ENCODE data around the gene CTSC. TPM values are rescaled to one million over a fixed set of nuclear protein-coding genes. Genes with fewer than 3 reads are reported as not detected.

CTSC gene
- total and polyA plus RNA-seq, 4 experiments from 2014 or later, result 57.1 to 161 (median 99.3) TPM

- Histone ChIP-seq H3K36me3 (ENCODE audit: insufficient read depth, low read length) (peaks cover 8% of the 10 kb centered on the region), H3K27me3 (ENCODE audit: insufficient read depth, low read length) (no peaks in the 10 kb centered on the region), H3K4me1 (ENCODE audit: insufficient read depth, low read length) (no peaks in the 10 kb centered on the region), H3K9me3 (ENCODE audit: control insufficient read depth in 1 of 2, low read length in 2 of 2) (no peaks in the 10 kb centered on the region), H3K4me3 (ENCODE audit: low read length in 2 of 2) (no peak overlapping the region), H3K27ac (ENCODE audit: low read depth, low read length) (no peak overlapping the region)
- Mint-ChIP-seq H3K36me3 (peaks cover 50 to 60% of the 10 kb centered on the region in 2 donors), H3K27ac (peak overlapping the region in 3 of 7 donors; percentile 43 to 53 (median 51)), H3K4me3 (no peak overlapping the region), H3K27me3 (no peaks in the 10 kb centered on the region), H3K4me1 (peaks cover 16 to 33% (median 29%) of the 10 kb centered on the region in 4 donors), H3K9me3 (no peaks in the 10 kb centered on the region)
- CTCF ChIA-PET (ENCODE audit: partially characterized antibody), result no interaction called here
- no peak for DNase-seq
- POLR2A ChIA-PET (ENCODE audit: partially characterized antibody), result no interaction called here
- intact Hi-C loops (cut with micrococcal nuclease), result no loop called here
Measured at GRCh38 chr11:88313441-88313840, 24.1 kb downstream of the CTSC start.

- intact Hi-C loops (cut with micrococcal nuclease), result no loop called here
- H3K4me3 ChIP-seq (ENCODE audit: low read length in 2 of 2), result no peak overlapping the region
- no peaks in the 10 kb centered on the region for H3K27me3 Mint-ChIP-seq
- no peak overlapping the region for H3K4me3 Mint-ChIP-seq
- no peaks in the 10 kb centered on the region for H3K27me3 ChIP-seq (ENCODE audit: insufficient read depth, low read length)
- H3K27ac Mint-ChIP-seq, result peak overlapping the region in 4 of 7 donors; percentile 0 to 92 (median 46)
- CTCF ChIA-PET (ENCODE audit: partially characterized antibody), result no interaction called here
- H3K36me3 Mint-ChIP-seq, result peaks cover 53 to 61% of the 10 kb centered on the region in 2 donors
- POLR2A ChIA-PET (ENCODE audit: partially characterized antibody), result no interaction called here
- DNase-seq, result no peak
- H3K9me3 ChIP-seq (ENCODE audit: control insufficient read depth in 1 of 2, low read length in 2 of 2), result no peaks in the 10 kb centered on the region
- peaks cover 19 to 34% (median 29%) of the 10 kb centered on the region in 4 donors for H3K4me1 Mint-ChIP-seq
- H3K4me1 ChIP-seq (ENCODE audit: insufficient read depth, low read length), result no peaks in the 10 kb centered on the region
- H3K9me3 Mint-ChIP-seq, result no peaks in the 10 kb centered on the region
- peaks cover 14% of the 10 kb centered on the region for H3K36me3 ChIP-seq (ENCODE audit: insufficient read depth, low read length)
- no peak overlapping the region for H3K27ac ChIP-seq (ENCODE audit: low read depth, low read length)
Measured at GRCh38 chr11:88312628-88313027, 24.9 kb downstream of the CTSC start.

- Histone ChIP-seq H3K27ac (ENCODE audit: low read depth, low read length) (no peak overlapping the region), H3K9me3 (ENCODE audit: control insufficient read depth in 1 of 2, low read length in 2 of 2) (no peaks in the 10 kb centered on the region), H3K36me3 (ENCODE audit: insufficient read depth, low read length) (peaks cover 14% of the 10 kb centered on the region), H3K4me1 (ENCODE audit: insufficient read depth, low read length) (no peaks in the 10 kb centered on the region), H3K27me3 (ENCODE audit: insufficient read depth, low read length) (no peaks in the 10 kb centered on the region), H3K4me3 (ENCODE audit: low read length in 2 of 2) (no peak overlapping the region)
- no peaks in the 10 kb centered on the region for H3K27me3 Mint-ChIP-seq
- ChIA-PET CTCF (ENCODE audit: partially characterized antibody) (no interaction called here), POLR2A (ENCODE audit: partially characterized antibody) (no interaction called here)
- H3K27ac Mint-ChIP-seq, result no peak overlapping the region
- DNase-seq, result no peak
- no peak overlapping the region for H3K4me3 Mint-ChIP-seq
- H3K9me3 Mint-ChIP-seq, result peaks cover 0 to 2% (median 0%) of the 10 kb centered on the region in 8 donors
- intact Hi-C loops (cut with micrococcal nuclease), result no loop called here
- H3K36me3 Mint-ChIP-seq, result peaks cover 68 to 71% of the 10 kb centered on the region in 2 donors
- H3K4me1 Mint-ChIP-seq, result peaks cover 19 to 29% (median 27%) of the 10 kb centered on the region in 4 donors
Measured at GRCh38 chr11:88310246-88310645, 27.3 kb downstream of the CTSC start.

- H3K4me1 Mint-ChIP-seq, result peaks cover 19 to 30% (median 22%) of the 10 kb centered on the region in 4 donors
- peaks cover 21% of the 10 kb centered on the region for H3K36me3 ChIP-seq (ENCODE audit: insufficient read depth, low read length)
- DNase-seq, result no peak
Measured at GRCh38 chr11:88308576-88308975, 29.0 kb downstream of the CTSC start.

GRCh38 chr11:88307749-88308425 is 29.6 kb downstream of the CTSC start:
- Mint-ChIP-seq H3K4me1 (peaks cover 19 to 35% (median 24%) of the 10 kb centered on the region in 4 donors), H3K36me3 (peaks cover 81 to 83% of the 10 kb centered on the region in 2 donors), H3K27me3 (no peaks in the 10 kb centered on the region), H3K27ac (peak overlapping the region in 2 of 7 donors; percentile 10 to 18), H3K4me3 (no peak overlapping the region), H3K9me3 (peaks cover 0 to 2% (median 0%) of the 10 kb centered on the region in 8 donors)
- H3K36me3 ChIP-seq (ENCODE audit: insufficient read depth, low read length), result peaks cover 23% of the 10 kb centered on the region
- H3K9me3 ChIP-seq (ENCODE audit: control insufficient read depth in 1 of 2, low read length in 2 of 2), result no peaks in the 10 kb centered on the region
- H3K4me3 ChIP-seq (ENCODE audit: low read length in 2 of 2), result no peak overlapping the region
- no peak overlapping the region for H3K27ac ChIP-seq (ENCODE audit: low read depth, low read length)
- intact Hi-C loops (cut with micrococcal nuclease), result no loop called here
- no peaks in the 10 kb centered on the region for H3K27me3 ChIP-seq (ENCODE audit: insufficient read depth, low read length)
- no peak for DNase-seq
- POLR2A ChIA-PET (ENCODE audit: partially characterized antibody), result interaction anchor here (0.8 to 1.1 kb wide), 2 partner anchors 13 to 30 kb away, joined by 3 to 4 read pairs; partner anchors contain the start of gene CTSC
- CTCF ChIA-PET (ENCODE audit: partially characterized antibody), result interaction anchor here (0.9 to 1.7 kb wide), 2 partner anchors 8 to 30 kb away, joined by 3 to 7 read pairs; partner anchors contain the start of gene CTSC
- H3K4me1 ChIP-seq (ENCODE audit: insufficient read depth, low read length), result peaks cover 8% of the 10 kb centered on the region

More at GRCh38 chr11:88308576-88308975, 29.0 kb downstream of the CTSC start:
- Histone ChIP-seq H3K4me3 (ENCODE audit: low read length in 2 of 2) (no peak overlapping the region), H3K4me1 (ENCODE audit: insufficient read depth, low read length) (peaks cover 1% of the 10 kb centered on the region), H3K27ac (ENCODE audit: low read depth, low read length) (no peak overlapping the region), H3K27me3 (ENCODE audit: insufficient read depth, low read length) (no peaks in the 10 kb centered on the region), H3K9me3 (ENCODE audit: control insufficient read depth in 1 of 2, low read length in 2 of 2) (no peaks in the 10 kb centered on the region)
- POLR2A ChIA-PET (ENCODE audit: partially characterized antibody), result interaction anchor here (0.8 kb wide), 1 partner anchor 29 kb away, joined by 4 read pairs; the partner anchor contains the start of gene CTSC
- intact Hi-C loops (cut with micrococcal nuclease), result no loop called here
- Mint-ChIP-seq H3K27ac (peak overlapping the region in 2 of 7 donors; percentile 23 to 34), H3K27me3 (no peaks in the 10 kb centered on the region), H3K36me3 (peaks cover 75 to 79% of the 10 kb centered on the region in 2 donors), H3K4me3 (no peak overlapping the region), H3K9me3 (peaks cover 0 to 2% (median 0%) of the 10 kb centered on the region in 8 donors)
- CTCF ChIA-PET (ENCODE audit: partially characterized antibody), result interaction anchor here (0.9 kb wide), 1 partner anchor 9 kb away, joined by 3 read pairs; no protein-coding TSS in a partner anchor

- H3K27ac Mint-ChIP-seq, result no peak overlapping the region
- Histone ChIP-seq H3K4me3 (ENCODE audit: low read length in 2 of 2) (no peak overlapping the region), H3K27me3 (ENCODE audit: insufficient read depth, low read length) (no peaks in the 10 kb centered on the region), H3K27ac (ENCODE audit: low read depth, low read length) (no peak overlapping the region), H3K4me1 (ENCODE audit: insufficient read depth, low read length) (peaks cover 12% of the 10 kb centered on the region), H3K36me3 (ENCODE audit: insufficient read depth, low read length) (peaks cover 23% of the 10 kb centered on the region), H3K9me3 (ENCODE audit: control insufficient read depth in 1 of 2, low read length in 2 of 2) (no peaks in the 10 kb centered on the region)
- peaks cover 18 to 36% (median 28%) of the 10 kb centered on the region in 4 donors for H3K4me1 Mint-ChIP-seq
- no peak overlapping the region for H3K4me3 Mint-ChIP-seq
- no peak for DNase-seq
- ChIA-PET CTCF (ENCODE audit: partially characterized antibody) (interaction anchor here (1.7 kb wide), 1 partner anchor 31 kb away, joined by 7 read pairs; the partner anchor contains the start of gene CTSC), POLR2A (ENCODE audit: partially characterized antibody) (no interaction called here)
- peaks cover 78 to 79% of the 10 kb centered on the region in 2 donors for H3K36me3 Mint-ChIP-seq
- intact Hi-C loops (cut with micrococcal nuclease), result no loop called here
- H3K9me3 Mint-ChIP-seq, result peaks cover 0 to 2% (median 0%) of the 10 kb centered on the region in 8 donors
- H3K27me3 Mint-ChIP-seq, result no peaks in the 10 kb centered on the region
Measured at GRCh38 chr11:88306785-88307184, 30.8 kb downstream of the CTSC start.

- Histone ChIP-seq H3K4me1 (ENCODE audit: insufficient read depth, low read length) (peaks cover 12% of the 10 kb centered on the region), H3K27me3 (ENCODE audit: insufficient read depth, low read length) (no peaks in the 10 kb centered on the region), H3K9me3 (ENCODE audit: control insufficient read depth in 1 of 2, low read length in 2 of 2) (no peaks in the 10 kb centered on the region), H3K36me3 (ENCODE audit: insufficient read depth, low read length) (peaks cover 23% of the 10 kb centered on the region), H3K4me3 (ENCODE audit: low read length in 2 of 2) (no peak overlapping the region), H3K27ac (ENCODE audit: low read depth, low read length) (no peak overlapping the region)
- peaks cover 0 to 2% (median 0%) of the 10 kb centered on the region in 8 donors for H3K9me3 Mint-ChIP-seq
- intact Hi-C loops (cut with micrococcal nuclease), result no loop called here
- DNase-seq, result no peak
- H3K4me3 Mint-ChIP-seq, result no peak overlapping the region
- ChIA-PET POLR2A (ENCODE audit: partially characterized antibody) (no interaction called here), CTCF (ENCODE audit: partially characterized antibody) (no interaction called here)
- peaks cover 75 to 83% of the 10 kb centered on the region in 2 donors for H3K36me3 Mint-ChIP-seq
- H3K4me1 Mint-ChIP-seq, result peaks cover 19 to 44% (median 38%) of the 10 kb centered on the region in 4 donors
- H3K27ac Mint-ChIP-seq, result peak overlapping the region in 4 of 7 donors; percentile 10 to 63 (median 50)
- H3K27me3 Mint-ChIP-seq, result no peaks in the 10 kb centered on the region
Measured at GRCh38 chr11:88305430-88305829, 32.1 kb downstream of the CTSC start.

Data from CD4-positive, alpha-beta memory T cell (primary cell).